NT2/D1 (cell line): ENCODE measurements around the gene SRSF7.
A peak's percentile ranks its signal among the peaks of the same experiment; 100 is the strongest.

Experiments used
- DNase-seq: peaks from one replicate; pipeline ENCODE4 v3.0.0-alpha.2; 2011; ENCODE audit warnings: low read depth, low spot score
- H3K27me3 ChIP-seq: 2 replicates; pipeline ENCODE4 v1.6.0; 2011; ENCODE audit warnings: mild to moderate bottlenecking; ENCODE audit not compliant: insufficient read length, insufficient read depth
- H3K36me3 ChIP-seq: 2 replicates; pipeline ENCODE4 v1.6.1; 2011; ENCODE audit warnings: mild to moderate bottlenecking, low read length, mixed read lengths; ENCODE audit not compliant: insufficient read depth, insufficient read length
- H3K4me1 ChIP-seq: 2 replicates; pipeline ENCODE4 v1.5.1; 2011; ENCODE audit not compliant: insufficient read depth, insufficient read length
- H3K4me3 ChIP-seq: 2 replicates; pipeline ENCODE4 v1.5.1; 2011; ENCODE audit warnings: low read depth; ENCODE audit not compliant: insufficient read length
- H3K9ac ChIP-seq: 2 replicates; pipeline ENCODE4 v1.6.0; 2011; ENCODE audit warnings: low read depth; ENCODE audit not compliant: insufficient read length
- H3K9me3 ChIP-seq: 2 replicates; pipeline ENCODE4 v1.5.1; 2011; ENCODE audit warnings: mild to moderate bottlenecking, low read length; ENCODE audit not compliant: insufficient read depth
- SUZ12 ChIP-seq: IDR thresholded peaks from 2 replicates; pipeline ENCODE4 v1.6.1; 2011; ENCODE audit not compliant: insufficient read length, insufficient read depth; ENCODE audit errors: extremely low read depth
- YY1 ChIP-seq: IDR thresholded peaks from 2 replicates; pipeline ENCODE4 v1.6.1; 2011; ENCODE audit not compliant: insufficient read length, insufficient read depth
- ZNF274 ChIP-seq: IDR thresholded peaks from 2 replicates; pipeline ENCODE4 v1.6.1; 2011; ENCODE audit warnings: mild to moderate bottlenecking, low read depth, low read length

The SRSF7 gene

GRCh38 chr2:38747007-38747424 lies 4.1 kb downstream of the SRSF7 start:
- DNase-seq = no peak
- H3K9me3 ChIP-seq = no peaks in the 10 kb centered on the region
- TF ChIP-seq SUZ12 (no peak), ZNF274 (no peak), YY1 (no peak)
- no peaks in the 10 kb centered on the region for H3K27me3 ChIP-seq
- H3K4me1 ChIP-seq = no peaks in the 10 kb centered on the region
- H3K9ac ChIP-seq = no peak overlapping the region
- no peak overlapping the region for H3K4me3 ChIP-seq
- H3K36me3 ChIP-seq = peaks cover 83% of the 10 kb centered on the region

GRCh38 chr2:38745267-38745666 lies 5.9 kb downstream of the SRSF7 start:
- Histone ChIP-seq H3K9ac (no peak overlapping the region), H3K27me3 (no peaks in the 10 kb centered on the region), H3K4me3 (no peak overlapping the region), H3K4me1 (no peaks in the 10 kb centered on the region), H3K36me3 (peaks cover 87% of the 10 kb centered on the region), H3K9me3 (no peaks in the 10 kb centered on the region)
- no peak for TF ChIP-seq ZNF274
- no peak for TF ChIP-seq SUZ12
- TF ChIP-seq YY1 = no peak
- DNase-seq = no peak

DNA sequence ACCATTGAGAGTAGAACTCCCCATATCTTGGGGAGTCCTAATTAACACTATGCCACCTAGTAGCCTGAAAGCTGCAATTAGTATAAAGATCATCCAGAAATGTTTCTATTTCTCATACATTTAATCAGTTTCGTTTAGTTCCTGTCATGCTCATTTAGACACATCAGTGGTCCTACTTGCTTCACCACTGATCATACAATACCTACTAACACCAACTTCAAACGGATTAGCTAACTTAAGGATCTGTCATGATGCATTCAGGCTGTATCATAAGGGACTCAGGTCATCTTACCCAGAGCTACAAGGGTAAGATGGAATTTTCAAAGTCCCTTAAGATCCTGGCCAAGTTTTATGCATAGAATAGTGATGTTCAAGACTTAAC lies 6.8 kb downstream of the SRSF7 start:
- H3K4me3 ChIP-seq = no peak overlapping the region
- no peaks in the 10 kb centered on the region for H3K9me3 ChIP-seq
- TF ChIP-seq YY1 = no peak
- TF ChIP-seq ZNF274 = no peak
- no peak for TF ChIP-seq SUZ12
- no peak for DNase-seq
- H3K27me3 ChIP-seq = no peaks in the 10 kb centered on the region
- no peak overlapping the region for H3K9ac ChIP-seq
- H3K36me3 ChIP-seq = peaks cover 79% of the 10 kb centered on the region
- H3K4me1 ChIP-seq = no peaks in the 10 kb centered on the region

GRCh38 chr2:38743672-38744398 lies 7.3 kb downstream of the SRSF7 start:
- no peak for DNase-seq
- Histone ChIP-seq H3K4me1 (no peaks in the 10 kb centered on the region), H3K27me3 (no peaks in the 10 kb centered on the region), H3K9me3 (no peaks in the 10 kb centered on the region), H3K36me3 (peaks cover 73% of the 10 kb centered on the region), H3K9ac (no peak overlapping the region), H3K4me3 (no peak overlapping the region)
- TF ChIP-seq SUZ12 = no peak
- TF ChIP-seq YY1 = no peak
- TF ChIP-seq ZNF274 = no peak

GRCh38 chr2:38742797-38743559 lies 8.2 kb downstream of the SRSF7 start:
- TF ChIP-seq YY1 (no peak), SUZ12 (no peak), ZNF274 (no peak)
- Histone ChIP-seq H3K9me3 (no peaks in the 10 kb centered on the region), H3K36me3 (peaks cover 67% of the 10 kb centered on the region), H3K4me1 (no peaks in the 10 kb centered on the region), H3K9ac (no peak overlapping the region), H3K27me3 (no peaks in the 10 kb centered on the region), H3K4me3 (no peak overlapping the region)
- DNase-seq = no peak

GRCh38 chr2:38740851-38741731 lies 10.1 kb downstream of the SRSF7 start:
- H3K9me3 ChIP-seq = no peaks in the 10 kb centered on the region
- no peak for TF ChIP-seq YY1
- TF ChIP-seq ZNF274 = no peak
- no peak for TF ChIP-seq SUZ12
- H3K27me3 ChIP-seq = no peaks in the 10 kb centered on the region
- DNase-seq = peak; percentile 33
- H3K4me1 ChIP-seq = no peaks in the 10 kb centered on the region
- H3K4me3 ChIP-seq = no peak overlapping the region
- no peak overlapping the region for H3K9ac ChIP-seq
- peaks cover 53% of the 10 kb centered on the region for H3K36me3 ChIP-seq

- DNase-seq = no peak
- no peak for TF ChIP-seq ZNF274
- no peak for TF ChIP-seq YY1
- no peak for TF ChIP-seq SUZ12
- Histone ChIP-seq H3K4me3 (no peak overlapping the region), H3K36me3 (peaks cover 41% of the 10 kb centered on the region), H3K9me3 (no peaks in the 10 kb centered on the region), H3K4me1 (no peaks in the 10 kb centered on the region), H3K27me3 (no peaks in the 10 kb centered on the region), H3K9ac (no peak overlapping the region)
These were observed 11.6 kb downstream of the SRSF7 start for GRCh38 chr2:38739524-38739923.
